IPS DF 6.9 (cell line): ENCODE measurements around the gene CCDC91.
"Not testable (repeated sequence)": the region's sequence is repeated elsewhere in the genome, so short reads cannot be mapped to it uniquely, and the experiment has no call there.

Source experiments
- DNase-seq: peaks from one replicate; pipeline ENCODE4 v3.0.0-alpha.2; 2013; ENCODE audit warnings: low read depth, low spot score
- H3K27ac ChIP-seq: one replicate; pipeline ENCODE4 v1.5.1; 2013; ENCODE audit warnings: low read length, control low read depth
- H3K27me3 ChIP-seq: 2 replicates; pipeline ENCODE4 v1.6.1; 2013; ENCODE audit warnings: mild to moderate bottlenecking, low read length; ENCODE audit not compliant: control insufficient read depth, insufficient read depth
- H3K36me3 ChIP-seq: 2 replicates; pipeline ENCODE4 v1.6.1; 2013; ENCODE audit warnings: low read length; ENCODE audit not compliant: control insufficient read depth, insufficient read depth
- H3K4me1 ChIP-seq: 2 replicates; pipeline ENCODE4 v1.6.1; 2013; ENCODE audit warnings: low read length; ENCODE audit not compliant: control insufficient read depth, insufficient read depth
- H3K4me3 ChIP-seq: 2 replicates; pipeline ENCODE4 v1.5.1; 2013; ENCODE audit warnings: mild to moderate bottlenecking, low read length
- H3K9me3 ChIP-seq: 2 replicates; pipeline ENCODE4 v1.6.1; 2013; ENCODE audit warnings: low read length, inconsistent platforms; ENCODE audit not compliant: control insufficient read depth, insufficient read depth
- WGBS: extraction: QIAGEN DNeasy Blood & Tissue Kit; methylation state at CpG from one replicate; pipeline ENCODE4 v1.1.7; 2013; ENCODE audit warnings: mixed read lengths, missing lambda C conversion rate; ENCODE audit not compliant: insufficient read length, insufficient coverage; 5-methylcytosine and 5-hydroxymethylcytosine counted together

CCDC91 gene

DNA sequence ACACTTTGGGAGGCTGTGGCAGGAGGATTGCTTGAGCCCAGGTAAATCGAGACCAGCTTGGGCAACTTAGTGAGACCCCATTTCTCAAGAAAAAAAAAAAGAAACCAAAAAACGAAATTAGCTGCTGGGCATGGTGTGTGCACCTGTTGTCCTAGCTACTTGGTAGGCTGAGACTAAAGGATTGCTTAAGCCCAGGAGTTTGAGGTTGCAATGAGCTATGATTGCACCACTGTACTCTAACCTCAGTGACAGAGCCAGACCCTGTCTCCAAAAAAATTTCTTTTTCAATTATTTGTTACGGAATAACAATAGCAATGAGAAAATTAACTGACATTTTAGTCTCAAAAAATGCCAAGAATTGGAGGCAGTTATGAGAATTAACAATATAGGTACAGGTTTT is 128.0 kb downstream of the CCDC91 start:
- no peaks in the 10 kb centered on the region for H3K4me1 ChIP-seq
- H3K36me3 ChIP-seq = no peaks in the 10 kb centered on the region
- no peak overlapping the region for H3K27ac ChIP-seq
- WGBS = no CpG with 5 or more reads among the region's 3 CpGs
- DNase-seq = no peak
- no peaks in the 10 kb centered on the region for H3K27me3 ChIP-seq
- H3K9me3 ChIP-seq = no peaks in the 10 kb centered on the region
- H3K4me3 ChIP-seq = no peak overlapping the region

DNA sequence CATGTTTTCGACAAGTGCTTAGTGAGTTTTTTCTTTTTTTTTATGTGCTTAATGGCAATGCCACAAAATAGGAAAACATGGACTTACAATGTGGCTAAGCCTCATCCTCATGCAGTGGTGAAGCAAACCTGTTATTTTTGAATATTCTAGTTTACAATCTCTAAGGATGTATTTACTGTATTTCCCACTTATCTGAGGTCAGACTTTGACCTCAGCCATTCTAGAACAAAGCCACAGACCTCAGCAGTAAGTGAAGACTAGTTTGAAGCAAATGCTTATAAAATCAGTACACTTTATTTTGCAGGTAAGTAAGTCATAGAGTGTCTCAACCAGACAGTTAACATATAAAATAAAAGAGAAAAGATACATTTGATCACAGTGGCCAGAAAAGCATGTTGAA is 130.1 kb downstream of the CCDC91 start:
- no peaks in the 10 kb centered on the region for H3K4me1 ChIP-seq
- H3K4me3 ChIP-seq = no peak overlapping the region
- DNase-seq = no peak
- H3K9me3 ChIP-seq = no peaks in the 10 kb centered on the region
- no peaks in the 10 kb centered on the region for H3K27me3 ChIP-seq
- no CpG with 5 or more reads among the region's 1 CpG for WGBS
- H3K27ac ChIP-seq = no peak overlapping the region
- H3K36me3 ChIP-seq = no peaks in the 10 kb centered on the region

DNA sequence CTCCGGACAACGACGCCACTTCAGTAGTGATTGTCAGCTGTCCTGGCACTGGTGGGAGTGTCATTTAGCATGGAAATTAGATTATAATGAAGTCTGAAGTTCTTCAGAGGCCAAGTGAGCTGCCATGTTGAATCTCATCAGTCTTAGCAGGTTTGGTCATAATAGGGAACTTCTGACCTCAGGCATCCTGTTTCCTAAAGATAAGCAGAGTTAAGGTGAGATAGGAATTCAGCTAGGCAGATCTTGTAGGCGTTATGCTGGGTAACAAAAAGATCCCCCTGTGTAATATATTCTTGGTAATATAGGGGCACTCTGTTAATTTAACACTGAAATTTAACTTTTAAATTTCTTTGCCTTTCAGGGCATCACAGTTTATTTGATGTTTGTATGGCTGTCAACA is 137.5 kb downstream of the CCDC91 start:
- Histone ChIP-seq H3K27ac (no peak overlapping the region), H3K4me3 (no peak overlapping the region), H3K4me1 (no peaks in the 10 kb centered on the region), H3K9me3 (no peaks in the 10 kb centered on the region), H3K27me3 (no peaks in the 10 kb centered on the region), H3K36me3 (no peaks in the 10 kb centered on the region)
- DNase-seq = no peak
- no CpG with 5 or more reads among the region's 4 CpGs for whole genome bisulfite sequencing

DNA sequence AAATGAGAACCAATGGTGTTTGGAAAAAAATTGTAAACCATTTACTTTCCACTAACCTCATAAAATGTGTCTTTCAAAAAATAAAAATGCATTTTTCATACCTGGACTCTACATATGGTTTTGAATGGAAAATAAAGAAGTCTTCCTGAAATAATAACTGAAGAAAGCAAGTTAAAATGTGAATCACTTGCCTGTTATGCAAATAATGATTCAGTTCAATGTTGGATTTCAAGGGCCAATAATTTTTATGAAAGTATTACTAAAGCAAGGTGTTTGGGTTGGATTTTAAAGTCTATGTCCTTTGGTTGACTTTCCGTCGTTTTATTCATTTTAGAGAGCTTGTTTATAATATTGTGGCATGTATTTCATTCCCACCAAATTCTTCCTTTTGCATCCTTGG is 138.7 kb downstream of the CCDC91 start:
- Histone ChIP-seq H3K9me3 (no peaks in the 10 kb centered on the region), H3K27me3 (no peaks in the 10 kb centered on the region), H3K4me3 (no peak overlapping the region), H3K4me1 (no peaks in the 10 kb centered on the region), H3K27ac (no peak overlapping the region), H3K36me3 (no peaks in the 10 kb centered on the region)
- no peak for DNase-seq
- WGBS = no CpG with 5 or more reads among the region's 2 CpGs

DNA sequence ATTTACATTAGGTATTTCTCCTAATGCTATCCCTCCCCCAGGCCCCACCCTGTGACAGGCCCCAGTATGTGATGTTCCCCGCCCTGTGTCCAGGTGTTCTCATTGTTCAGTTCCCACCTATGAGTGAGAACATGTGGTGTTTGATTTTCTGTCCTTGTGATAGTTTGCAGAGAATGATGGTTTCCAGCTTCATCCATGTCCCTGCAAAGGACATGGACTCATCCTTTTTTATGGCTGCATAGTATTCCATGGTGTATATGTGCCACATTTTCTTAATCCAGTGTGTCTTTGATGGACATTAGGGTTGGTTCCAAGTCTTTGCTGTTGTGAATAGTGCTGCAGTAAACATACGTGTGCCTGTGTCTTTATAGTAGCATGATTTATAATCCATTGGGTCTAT is 139.5 kb downstream of the CCDC91 start:
- whole genome bisulfite sequencing = no CpG with 5 or more reads among the region's 2 CpGs

DNA sequence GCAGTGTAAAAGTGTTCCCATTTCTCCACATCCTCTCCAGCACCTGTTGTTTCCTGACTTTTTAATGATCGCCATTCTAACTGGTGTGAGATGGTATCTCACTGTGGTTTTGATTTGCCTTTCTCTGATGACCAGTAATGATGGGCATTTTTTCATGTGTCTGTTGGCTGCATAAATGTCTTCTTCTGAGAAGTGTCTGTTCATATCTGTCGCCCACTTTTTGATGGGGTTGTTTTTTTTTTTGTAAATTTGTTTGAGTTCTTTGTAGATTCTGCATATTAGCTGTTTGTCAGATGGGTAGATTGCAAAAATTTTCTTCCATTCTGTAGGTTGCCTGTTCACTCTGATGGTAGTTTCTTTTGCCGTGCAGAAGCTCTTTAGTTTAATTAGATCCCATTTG is 140.0 kb downstream of the CCDC91 start:
- H3K36me3 ChIP-seq, H3K9me3 ChIP-seq: not testable (repeated sequence)

More for the DNA sequence above, 139.5 kb downstream of the CCDC91 start:
- not testable (repeated sequence) for H3K36me3 ChIP-seq, H3K27me3 ChIP-seq, H3K27ac ChIP-seq, H3K4me3 ChIP-seq, H3K4me1 ChIP-seq, H3K9me3 ChIP-seq, DNase-seq

DNA sequence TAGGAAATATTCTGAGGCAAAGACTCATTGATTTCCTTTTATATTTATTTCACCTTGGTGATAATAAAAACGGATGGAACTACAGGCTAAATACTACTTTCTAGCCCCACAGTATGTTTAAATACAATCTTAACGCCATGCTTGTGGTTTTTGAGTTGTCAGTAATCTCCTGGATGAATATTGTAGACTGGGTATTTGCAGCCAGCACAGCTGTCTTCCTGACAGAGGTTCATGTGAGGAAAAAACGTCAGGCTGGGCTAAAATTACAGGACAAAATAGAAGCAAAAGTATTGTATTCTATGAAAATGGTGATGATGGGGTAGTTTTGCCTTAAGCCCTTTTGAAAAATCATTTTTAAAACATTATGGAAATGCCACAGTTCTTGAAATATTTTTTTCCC is 140.9 kb downstream of the CCDC91 start:
- DNase-seq = no peak
- Histone ChIP-seq H3K27me3 (no peaks in the 10 kb centered on the region), H3K4me1 (no peaks in the 10 kb centered on the region), H3K9me3 (no peaks in the 10 kb centered on the region), H3K27ac (no peak overlapping the region), H3K36me3 (no peaks in the 10 kb centered on the region), H3K4me3 (no peak overlapping the region)
- no CpG with 5 or more reads among the region's 3 CpGs for WGBS

More for the DNA sequence above, 140.0 kb downstream of the CCDC91 start:
- H3K27me3 ChIP-seq, H3K27ac ChIP-seq, DNase-seq, H3K4me3 ChIP-seq, H3K4me1 ChIP-seq: not testable (repeated sequence)
- WGBS = no CpG with 5 or more reads among the region's 3 CpGs

DNA sequence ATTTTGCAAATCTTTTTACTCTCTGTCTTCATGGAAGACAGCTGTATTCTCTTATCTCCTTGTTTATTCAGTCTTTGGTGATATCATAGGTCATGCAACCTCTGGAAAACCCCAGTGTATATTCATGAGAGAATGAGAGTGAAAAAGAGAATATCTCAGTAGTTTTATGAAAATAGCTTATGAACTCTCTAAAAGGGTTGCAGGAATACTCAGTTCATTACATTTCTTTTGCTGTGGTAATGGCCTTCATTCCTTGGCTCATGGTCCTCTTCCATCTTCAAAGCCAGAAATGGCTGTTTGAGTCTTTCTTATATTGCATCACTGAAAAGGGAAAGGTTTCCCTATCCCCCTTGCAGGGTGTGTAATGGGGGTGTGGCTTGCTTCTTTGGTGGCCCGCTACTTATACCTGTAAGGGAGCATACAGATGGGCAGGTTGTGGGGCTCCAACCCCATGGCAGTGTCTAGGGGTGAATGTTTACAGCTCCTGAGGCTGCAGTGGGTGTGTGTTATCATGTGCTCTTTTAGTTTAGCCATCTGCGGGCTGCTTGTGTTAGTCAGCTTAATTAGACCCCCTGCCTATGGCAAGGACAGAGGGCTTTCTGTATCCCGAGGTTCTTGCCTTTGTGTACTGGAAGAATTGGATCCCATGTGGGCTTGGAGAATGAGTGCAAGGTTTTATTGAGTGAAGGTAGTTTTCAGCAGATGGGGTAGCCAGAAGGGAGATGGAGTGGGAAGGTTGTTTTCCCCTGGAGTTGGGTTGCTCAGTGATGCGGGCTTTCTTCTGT is 150.2 kb downstream of the CCDC91 start:
- 0 out of 2 replicates have a peak, but pooled peaks cover 2% of the 10 kb centered on the region for H3K4me1 ChIP-seq
- H3K27me3 ChIP-seq = no peaks in the 10 kb centered on the region
- no peaks in the 10 kb centered on the region for H3K9me3 ChIP-seq
- no peak overlapping the region for H3K4me3 ChIP-seq
- H3K36me3 ChIP-seq = no peaks in the 10 kb centered on the region
- no CpG with 5 or more reads among the region's 4 CpGs for WGBS
- no peak for DNase-seq
- H3K27ac ChIP-seq = no peak overlapping the region

DNA sequence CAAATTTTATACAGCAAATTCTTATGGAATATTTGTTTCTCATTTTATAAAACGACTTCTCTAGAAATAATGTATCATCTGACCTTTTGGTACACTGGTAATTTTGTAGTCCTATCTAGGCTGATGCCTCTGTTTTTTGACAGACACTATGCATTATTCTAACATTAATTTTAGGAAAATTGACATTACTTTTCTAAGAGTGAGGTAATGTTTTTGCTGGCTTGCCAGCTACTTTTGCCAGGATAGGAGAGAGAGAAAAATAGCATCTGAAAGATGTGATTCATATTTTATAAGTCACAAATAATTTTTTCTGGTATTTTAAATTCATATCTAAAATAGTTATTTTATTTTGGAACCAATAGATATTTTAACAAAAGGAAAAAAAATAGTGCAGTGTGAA is 153.5 kb downstream of the CCDC91 start:
- Histone ChIP-seq H3K4me1 (0 out of 2 replicates have a peak, but pooled peaks cover 2% of the 10 kb centered on the region), H3K27me3 (no peaks in the 10 kb centered on the region), H3K27ac (no peak overlapping the region), H3K9me3 (no peaks in the 10 kb centered on the region), H3K4me3 (no peak overlapping the region), H3K36me3 (no peaks in the 10 kb centered on the region)
- no CpG with 5 or more reads among the region's 1 CpG for WGBS
- DNase-seq = no peak

DNA sequence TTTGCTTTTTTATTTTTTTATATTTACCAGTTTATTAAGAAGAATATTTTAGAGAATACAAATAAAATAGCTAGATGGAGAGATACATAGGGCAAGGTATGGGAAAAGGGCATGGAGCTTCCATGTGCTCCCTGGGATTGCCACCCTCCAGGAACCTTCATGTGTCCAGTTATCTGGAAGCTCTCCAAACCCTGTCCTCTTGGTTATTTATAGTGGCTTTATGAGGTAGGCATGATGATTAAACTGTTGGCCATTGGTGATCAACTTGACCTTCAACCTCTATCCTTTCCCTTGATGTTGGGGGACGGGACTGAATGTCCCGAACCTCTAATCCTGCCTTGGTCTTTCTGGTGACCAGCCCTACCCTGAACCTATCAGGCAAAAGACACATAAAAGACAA is 156.3 kb downstream of the CCDC91 start:
- H3K27me3 ChIP-seq = no peaks in the 10 kb centered on the region
- no CpG with 5 or more reads among the region's 2 CpGs for WGBS
- H3K4me1 ChIP-seq = no peaks in the 10 kb centered on the region
- H3K36me3 ChIP-seq = no peaks in the 10 kb centered on the region
- H3K9me3 ChIP-seq = no peaks in the 10 kb centered on the region
- DNase-seq = no peak
- H3K27ac ChIP-seq = no peak overlapping the region
- H3K4me3 ChIP-seq = no peak overlapping the region

DNA sequence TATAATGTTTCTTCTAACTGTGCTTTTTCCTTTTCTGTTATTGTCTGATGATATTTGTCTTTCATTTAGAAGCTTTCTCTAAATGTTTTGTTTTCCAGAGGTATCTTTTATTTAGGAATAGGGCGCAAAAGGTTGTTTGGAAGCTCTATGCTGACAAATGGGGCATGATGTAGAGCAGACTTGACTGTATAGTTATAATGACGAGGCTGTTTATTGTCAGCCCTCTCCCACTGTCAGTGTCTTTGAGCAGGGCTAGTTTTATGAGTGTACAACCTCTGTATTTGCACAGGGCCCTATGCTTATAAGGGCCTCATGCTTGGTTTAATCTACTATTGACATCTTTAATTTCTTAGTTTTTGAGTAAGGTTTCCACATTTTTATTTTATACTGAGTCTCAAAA is 158.9 kb downstream of the CCDC91 start:
- no peaks in the 10 kb centered on the region for H3K9me3 ChIP-seq
- H3K4me3 ChIP-seq = no peak overlapping the region
- WGBS = no CpG with 5 or more reads among the region's 2 CpGs
- H3K36me3 ChIP-seq = no peaks in the 10 kb centered on the region
- H3K27ac ChIP-seq = no peak overlapping the region
- no peak for DNase-seq
- H3K27me3 ChIP-seq = no peaks in the 10 kb centered on the region
- H3K4me1 ChIP-seq = no peaks in the 10 kb centered on the region
